K562 (cell line): ENCODE results near the gene SLC19A1. TPM values are rescaled to one million over a fixed set of nuclear protein-coding genes. Genes with fewer than 3 reads are reported as not detected.

Experiments used
- ATAC-seq: fragments of 200-7000 bp; cut with Tn5 transposase; 3 replicates; pipeline ENCODE4 v1.9.1; 2020; ENCODE audit warnings: moderate library complexity
- BruUV-seq: library from RNA; stranded (reverse); fragments of 400-500 nt; replicated peaks from 2 replicates; lab custom pipeline; 2021; lab: Mats Ljungman, UMichigan
- CTCF ChIA-PET: fragments of 300-600 bp; formaldehyde crosslinking; extraction: SDS; loops from one replicate; lab custom pipeline; 2021; ENCODE audit warnings: low intra/inter-chr PET ratio; lab: Yijun Ruan, JAX
- POLR2A ChIA-PET: fragments of 300-600, 350-650 bp; sonication (Branson Sonifier 250); formaldehyde crosslinking; extraction: SDS; loops from one replicate; lab custom pipeline; 2021; ENCODE audit warnings: antibody characterized with exemption, inconsistent platforms; lab: Yijun Ruan, JAX
- DNase-seq, 4 experiments: peaks; one replicate each; pipeline versions ENCODE4 v3.0.0 to v3.0.0-alpha.2; 2011 to 2018; ENCODE audit warnings: low spot score in 3 of 4, mixed read lengths in 3 of 4; ENCODE audit errors: extremely low read depth in 1 of 4
- FAIRE-seq: peaks from 2 replicates; lab custom pipeline; 2011; peaks lifted over from hg19 to GRCh38; lab: Jason Lieb, UNC
- H2AFZ ChIP-seq: 2 replicates; pipeline ENCODE4 v1.6.0; 2011; ENCODE audit warnings: low read depth, low read length, control low read depth, inconsistent platforms
- H3K27ac ChIP-seq: fragments of 200-600 bp; 3 replicates; pipeline ENCODE4 v1.8.0; 2011; ENCODE audit warnings: low read depth, mild to moderate bottlenecking, control low read depth, inconsistent platforms, low read length, moderate library complexity, mixed read lengths; ENCODE audit errors: extremely low read depth
- H3K27me3 ChIP-seq, 2 experiments: fragments of 300-600 bp in 1 of 2; 2 replicates in 1 of 2; 3 replicates in 1 of 2; pipeline versions ENCODE4 v1.6.0 to v1.8.0; 2011; ENCODE audit warnings: inconsistent platforms in 2 of 2, low read length in 2 of 2, mild to moderate bottlenecking in 1 of 2, mixed read lengths in 1 of 2, moderate library complexity in 1 of 2; ENCODE audit not compliant: control insufficient read depth in 2 of 2, insufficient read depth in 2 of 2
- H3K36me3 ChIP-seq: fragments of 300-600 bp; 3 replicates; pipeline ENCODE4 v1.8.0; 2011; ENCODE audit warnings: mild to moderate bottlenecking, low read length, inconsistent platforms; ENCODE audit not compliant: control insufficient read depth, insufficient read depth
- H3K4me1 ChIP-seq, 2 experiments: fragments of 200-600 bp in 1 of 2; replicated peaks in 1 of 2; 2 replicates in 1 of 2; 3 replicates in 1 of 2; pipeline versions ENCODE4 v1.5.1 to v1.8.0; 2011; ENCODE audit warnings: inconsistent platforms in 2 of 2, low read length in 2 of 2, mild to moderate bottlenecking in 1 of 2, mixed read lengths in 1 of 2, moderate library complexity in 1 of 2; ENCODE audit not compliant: control insufficient read depth in 2 of 2, insufficient read depth in 2 of 2
- H3K4me2 ChIP-seq: 2 replicates; pipeline ENCODE4 v1.6.1; 2011; ENCODE audit warnings: low read length, control low read depth, inconsistent platforms, mixed read lengths; ENCODE audit not compliant: insufficient read depth
- H3K4me3 ChIP-seq: fragments of 200-600 bp; sonication (generic), shearing (Covaris generic); 2 replicates; pipeline ENCODE4 v1.5.1; 2016; ENCODE audit warnings: control low read depth, inconsistent platforms
- H3K79me2 ChIP-seq: fragments of 200-600 bp; 3 replicates; pipeline ENCODE4 v1.8.0; 2011; ENCODE audit warnings: low read length, inconsistent platforms; ENCODE audit not compliant: control insufficient read depth, insufficient read depth
- H3K9ac ChIP-seq, 2 experiments: 2 replicates each; pipeline versions ENCODE4 v1.6.0 to v1.6.1; 2011; ENCODE audit warnings: low read depth in 2 of 2, low read length in 2 of 2, control low read depth in 1 of 2, inconsistent platforms in 1 of 2, mild to moderate bottlenecking in 1 of 2, mixed read lengths in 1 of 2; ENCODE audit not compliant: insufficient read depth in 1 of 2
- H3K9me1 ChIP-seq: one replicate; pipeline ENCODE4 v1.6.0; 2011; ENCODE audit warnings: inconsistent platforms, mild to moderate bottlenecking, low read length, moderate library complexity; ENCODE audit not compliant: control insufficient read depth, insufficient read depth
- H3K9me3 ChIP-seq: replicated peaks from 2 replicates; pipeline ENCODE4 v1.5.1; 2011; ENCODE audit warnings: low read depth, low read length, inconsistent platforms; ENCODE audit not compliant: control insufficient read depth, insufficient read depth
- H4K20me1 ChIP-seq: replicated peaks from 2 replicates; pipeline ENCODE4 v1.6.1; 2011; ENCODE audit warnings: low read length, inconsistent platforms, mixed read lengths; ENCODE audit not compliant: control insufficient read depth, insufficient read depth
- CEBPB ChIP-seq: fragments of 450-650 bp; IDR thresholded peaks from 2 replicates; pipeline ENCODE4 v1.6.1; 2016; ENCODE audit warnings: missing genetic modification characterization, missing compliant biosample characterization
- CHAMP1 ChIP-seq: fragments of 450-650 bp; IDR thresholded peaks from 2 replicates; pipeline ENCODE4 v1.6.1; 2016; ENCODE audit warnings: mild to moderate bottlenecking
- HDAC1 ChIP-seq, 2 experiments: fragments of 450-650 bp; IDR thresholded peaks; 2 replicates each; pipeline ENCODE4 v1.6.1; 2016 to 2017; ENCODE audit warnings: inconsistent platforms in 1 of 2, mild to moderate bottlenecking in 1 of 2, moderate library complexity in 1 of 2
- IFI16 ChIP-seq: fragments of 250-450 bp; sonication (Bioruptor Pico); IDR thresholded peaks from 2 replicates; pipeline ENCODE4 v2.1.2; 2022; ENCODE audit warnings: mild to moderate bottlenecking, inconsistent platforms
- L3MBTL2 ChIP-seq: fragments of 450-650 bp; IDR thresholded peaks from 2 replicates; pipeline ENCODE4 v1.6.1; 2016; ENCODE audit warnings: mild to moderate bottlenecking, moderate library complexity
- RAD21 ChIP-seq, 2 experiments: fragments of 250-450 bp in 1 of 2; fragments of 450-650 bp in 1 of 2; sonication (Bioruptor Pico) in 1 of 2; formaldehyde crosslinking in 1 of 2; IDR thresholded peaks in 1 of 2; conservative IDR thresholded peaks in 1 of 2; 2 replicates each; pipeline versions ENCODE4 v1.4.0 to v1.8.0; 2020 to 2022; ENCODE audit warnings: mild to moderate bottlenecking in 2 of 2, moderate library complexity in 1 of 2
- ZEB2 ChIP-seq: fragments of 450-650 bp; IDR thresholded peaks from 2 replicates; pipeline ENCODE4 v1.6.1; 2016
- WGBS: fragments of 100-300 bp; shearing (Covaris generic); methylation state at CpG from one replicate; pipeline ENCODE4 v1.1.6; 2016; ENCODE audit warnings: low coverage, mixed read lengths; ENCODE audit not compliant: insufficient coverage; ENCODE audit errors: missing lambda C conversion rate; 5-methylcytosine and 5-hydroxymethylcytosine counted together
- in situ Hi-C: fragments of 300-500 bp; cut with MboI; formaldehyde crosslinking; loops from 4 replicates; pipeline ENCODE4 v1.15.0; 2018; ENCODE audit warnings: inconsistent platforms, mixed read lengths
- intact Hi-C: fragments of 100-400 bp; cut with micrococcal nuclease; formaldehyde crosslinking; loops from 2 replicates; pipeline ENCODE4 v1.14.2; 2022
- polyA plus RNA-seq, 8 experiments: library from polyadenylated mRNA; depleted of rRNA in 4 of 8; stranded (reverse) in 5 of 8; unstranded in 3 of 8; fragments of >200 nt; fragmentation: Nextera tagmentation in 2 of 8; fragmentation: Illumina TruSeq in 1 of 8; extraction: Ambion mirVana in 2 of 8; extraction: Trizol in 1 of 8; gene quantifications; 2 replicates each; pipeline versions ENCODE4 v1.2.1 to v1.2.3, GENCODE V29; 2011 to 2014; ENCODE audit warnings: inconsistent platforms in 1 of 8, missing spikeins in 1 of 8
- total RNA-seq, 7 experiments: library from RNA; depleted of rRNA in 6 of 7; stranded (reverse); fragments of >200 nt in 6 of 7; fragmentation: Illumina TruSeq in 2 of 7; extraction: Trizol in 2 of 7; gene quantifications; 2 replicates each; pipeline versions ENCODE4 v1.2.1 to v1.2.3, GENCODE V29; 2011 to 2021; ENCODE audit warnings: low replicate concordance in 1 of 7

SLC19A1 gene
- total and polyA plus RNA-seq, 9 of the 15 experiments (the other 6 are each of a cell fraction or from before 2014, with no cell fraction given) = 0.65 to 88.7 (median 12.0) TPM

GRCh38 chr21:45456584-45457160 lies 85.6 kb downstream of the SLC19A1 start:
- peaks cover 0 to 62% of the 10 kb centered on the region in 2 experiments; a peak in 3 of 5 replicates for H3K4me1 ChIP-seq
- ATAC-seq (no peak), FAIRE-seq (no peak), DNase-seq (no peak)
- POLR2A ChIA-PET = no interaction called here
- H3K27ac ChIP-seq = no peak overlapping the region
- CTCF ChIA-PET = no interaction called here
- H3K36me3 ChIP-seq = no peaks in the 10 kb centered on the region
- H3K4me2 ChIP-seq = no peak overlapping the region
- H3K9me1 ChIP-seq = no peaks in the 10 kb centered on the region
- intact Hi-C loops (no loop called here), in situ Hi-C loops (no loop called here)
- H3K4me3 ChIP-seq = no peak overlapping the region
- H2AFZ ChIP-seq = no peak overlapping the region
- no peaks in the 10 kb centered on the region for H3K79me2 ChIP-seq
- peaks cover 13% of the 10 kb centered on the region for H3K9me3 ChIP-seq
- 45% methylated on average over 18 of the region's 38 CpGs for WGBS
- no TSS peak for BruUV-seq
- H3K27me3 ChIP-seq = no peaks in the 10 kb centered on the region; a peak in 1 of 5 replicates
- 0 out of 4 replicates have a peak overlapping the region, but pooled peaks of 1 of the 2 experiments have one; percentile 8 for H3K9ac ChIP-seq
- H4K20me1 ChIP-seq = peaks cover 34% of the 10 kb centered on the region
- TF ChIP-seq L3MBTL2 (no peak), CHAMP1 (no peak), IFI16 (no peak), HDAC1 (IDR thresholded peaks at IDR 0.05) (no peak), RAD21 (CRISPR knock-in tag; conservative IDR thresholded peaks at IDR 0.05 in 1 of 2, IDR thresholded peaks at IDR 0.05 in 1 of 2) (no peak), CEBPB (tag) (no peak), ZEB2 (no peak)
